ENCODE results near the gene PTOV1. TPM values are rescaled to one million over a fixed set of nuclear protein-coding genes. Genes with fewer than 3 reads are reported as not detected.

PTOV1 gene
- total and polyA plus RNA-seq, 2 of the 4 experiments (the other 2 are of a cell fraction): 34.4 to 107 TPM

- TF ChIP-seq BHLHE40 (IDR thresholded peaks at IDR 0.05; ENCODE audit: low read depth, low read length): no peak
Measured at GRCh38 chr19:49860336-49861102, 9.6 kb downstream of the PTOV1 start (continued).

- dilution Hi-C loops (cut with HindIII; ENCODE audit: low sequenced_read_pairs, unreplicated experiment): no loop called here
- Histone ChIP-seq H4K91ac (ENCODE audit: insufficient read depth, low read depth, low read length) (no peak overlapping the region), H3K23ac (ENCODE audit: low read depth, low read length) (no peak overlapping the region), H2BK5ac (ENCODE audit: low read depth, low read length, poor library complexity, severe bottlenecking) (no peak overlapping the region), H3K36me3 (ENCODE audit: control insufficient read depth, insufficient read depth, low read length) (peaks cover 75% of the 10 kb centered on the region), H3K9ac (ENCODE audit: low read depth, low read length) (no peak overlapping the region), H3K9me3 (ENCODE audit: control insufficient read depth, insufficient read depth, low read length) (no peaks in the 10 kb centered on the region), H2BK15ac (ENCODE audit: low read depth, low read length) (no peak overlapping the region), H2AFZ (replicated peaks; ENCODE audit: low read length, poor library complexity) (no peak overlapping the region), H4K5ac (ENCODE audit: low read depth, low read length) (no peak overlapping the region), H3K18ac (ENCODE audit: low read depth, low read length) (no peak overlapping the region), H3K79me1 (ENCODE audit: low read depth in 1 of 2, low read length in 2 of 2) (peaks cover 17 to 75% of the 10 kb centered on the region in 2 experiments), H3K4me3 (ENCODE audit: insufficient read depth, low read depth, low read length) (no peak overlapping the region), H3K4ac (ENCODE audit: low read depth, low read length) (no peak overlapping the region), H2AK5ac (ENCODE audit: low read depth, low read length) (0 out of 2 replicates have a peak overlapping the region, but pooled peaks have one; percentile 31), H4K20me1 (ENCODE audit: insufficient read depth, low read length) (peaks cover 51% of the 10 kb centered on the region), H4K8ac (ENCODE audit: low read depth in 2 of 2, low read length in 2 of 2) (peak overlapping the region in 1 of 2 experiments; percentile 4; a peak in 1 of 4 replicates), H2BK120ac (ENCODE audit: low read depth, low read length) (no peak overlapping the region), H3K56ac (ENCODE audit: extremely low read depth, insufficient read depth, low read length) (no peak overlapping the region), H3K4me1 (ENCODE audit: control insufficient read depth, insufficient read depth, low read length) (peaks cover 11% of the 10 kb centered on the region), H3K4me2 (ENCODE audit: low read depth, low read length) (no peak overlapping the region), H3K14ac (replicated peaks; ENCODE audit: low read depth, low read length) (no peak overlapping the region), H2BK20ac (ENCODE audit: low read depth, low read length) (no peak overlapping the region), H3K27me3 (ENCODE audit: control insufficient read depth, insufficient read depth, low read length) (no peaks in the 10 kb centered on the region), H2AK9ac (replicated peaks; ENCODE audit: low read depth, low read length, poor library complexity) (peak overlapping the region; percentile 3), H3K27ac (ENCODE audit: insufficient read depth, low read length) (no peak overlapping the region), H3K9me1 (ENCODE audit: insufficient read depth, low read length) (peaks cover 7% of the 10 kb centered on the region)
- DNase-seq (no peak), ATAC-seq (ENCODE audit: low read depth) (no peak)
- POLR2A ChIA-PET (ENCODE audit: unreplicated experiment): interaction anchor here (0.5 kb wide), 1 partner anchor 391 kb away, joined by 3 read pairs; no protein-coding TSS in a partner anchor
- in situ Hi-C loops (cut with MboI; ENCODE audit: low sequenced_read_pairs): no loop called here
- CTCF ChIA-PET: no interaction called here
- no TSS peak for BruUV-seq (replicated peaks)
- no peak for TF ChIP-seq MAFK (IDR thresholded peaks at IDR 0.05; ENCODE audit: low read depth, low read length)
- TF ChIP-seq MAZ (IDR thresholded peaks at IDR 0.05; ENCODE audit: borderline replicate concordance, low read depth, low read length): no peak
- no peak for TF ChIP-seq CTCF (conservative IDR thresholded peaks at IDR 0.05; ENCODE audit: low read depth, low read length)
- TF ChIP-seq BHLHE40 (IDR thresholded peaks at IDR 0.05; ENCODE audit: low read depth, low read length): no peak
- TF ChIP-seq NFE2L2 (IDR thresholded peaks at IDR 0.05; ENCODE audit: low read depth, low read length): no peak
- TF ChIP-seq POLR2A (IDR thresholded peaks at IDR 0.05; ENCODE audit: low read depth, low read length): no peak
- TF ChIP-seq USF2 (IDR thresholded peaks at IDR 0.05; ENCODE audit: low read depth, low read length): no peak
- no peak for TF ChIP-seq MXI1 (IDR thresholded peaks at IDR 0.05; ENCODE audit: borderline replicate concordance, low read depth, low read length)
- TF ChIP-seq FOS (IDR thresholded peaks at IDR 0.05; ENCODE audit: low read depth, low read length): no peak
- no peak for TF ChIP-seq CEBPB (IDR thresholded peaks at IDR 0.05; ENCODE audit: low read depth, low read length)
- no peak for TF ChIP-seq CHD1 (IDR thresholded peaks at IDR 0.05; ENCODE audit: low read depth, low read length)
- WGBS, 2 experiments (ENCODE audit: extremely low coverage in 2 of 2, insufficient read length in 1 of 2): no CpG with 5 or more reads among the region's 13 CpGs
- intact Hi-C loops (cut with micrococcal nuclease): no loop called here
Measured at GRCh38 chr19:49861107-49861506, 10.1 kb downstream of the PTOV1 start.
